Left forelimb (tissue), 1 donor: ENCODE measurements around the gene PTPRN2.
"Not testable (repeated sequence)": the region's sequence is repeated elsewhere in the genome, so short reads cannot be mapped to it uniquely, and the experiment has no call there.

ENCODE experiments used
- DNase-seq: peaks from one replicate; pipeline ENCODE4 v3.0.0-alpha.2; 2018; ENCODE audit warnings: low spot score

Gene PTPRN2

GRCh38 chr7:157734676-157735640 is 852.7 kb downstream of the PTPRN2 start:
- DNase-seq, result no peak

GRCh38 chr7:157733760-157734395 is 853.7 kb downstream of the PTPRN2 start:
- not testable (repeated sequence) for DNase-seq

GRCh38 chr7:157731126-157731525 is 856.5 kb downstream of the PTPRN2 start:
- DNase-seq, result no peak

- no peak for DNase-seq
Observed at GRCh38 chr7:157730614-157731013, 857.0 kb downstream of the PTPRN2 start.

GRCh38 chr7:157729566-157729965 is 858.1 kb downstream of the PTPRN2 start:
- DNase-seq, result no peak

- no peak for DNase-seq
Observed at GRCh38 chr7:157727964-157728615, 859.5 kb downstream of the PTPRN2 start.

GRCh38 chr7:157726764-157727163 is 860.9 kb downstream of the PTPRN2 start:
- DNase-seq, result no peak

GRCh38 chr7:157725312-157725711 is 862.3 kb downstream of the PTPRN2 start:
- not testable (repeated sequence) for DNase-seq

- no peak for DNase-seq
Observed at GRCh38 chr7:157723205-157723604, 864.4 kb downstream of the PTPRN2 start.

GRCh38 chr7:157722137-157723060 is 865.2 kb downstream of the PTPRN2 start:
- DNase-seq, result no peak

GRCh38 chr7:157721468-157722136 is 866.0 kb downstream of the PTPRN2 start:
- DNase-seq, result no peak

GRCh38 chr7:157719705-157720655 is 867.6 kb downstream of the PTPRN2 start:
- no peak for DNase-seq

- DNase-seq, result no peak
Observed at GRCh38 chr7:157719008-157719682, 868.5 kb downstream of the PTPRN2 start.

- DNase-seq, result no peak
Observed at GRCh38 chr7:157718303-157719007, 869.2 kb downstream of the PTPRN2 start.

- no peak for DNase-seq
Observed at GRCh38 chr7:157717211-157718174, 870.1 kb downstream of the PTPRN2 start.

- no peak for DNase-seq
Observed at GRCh38 chr7:157715938-157716280, 871.7 kb downstream of the PTPRN2 start.
